ENCODE results near the gene CEMP1.

GRCh38 chr16:2490190-2491105, 40.8 kb downstream of the CEMP1 start:
- TF ChIP-seq, protein P1, sequence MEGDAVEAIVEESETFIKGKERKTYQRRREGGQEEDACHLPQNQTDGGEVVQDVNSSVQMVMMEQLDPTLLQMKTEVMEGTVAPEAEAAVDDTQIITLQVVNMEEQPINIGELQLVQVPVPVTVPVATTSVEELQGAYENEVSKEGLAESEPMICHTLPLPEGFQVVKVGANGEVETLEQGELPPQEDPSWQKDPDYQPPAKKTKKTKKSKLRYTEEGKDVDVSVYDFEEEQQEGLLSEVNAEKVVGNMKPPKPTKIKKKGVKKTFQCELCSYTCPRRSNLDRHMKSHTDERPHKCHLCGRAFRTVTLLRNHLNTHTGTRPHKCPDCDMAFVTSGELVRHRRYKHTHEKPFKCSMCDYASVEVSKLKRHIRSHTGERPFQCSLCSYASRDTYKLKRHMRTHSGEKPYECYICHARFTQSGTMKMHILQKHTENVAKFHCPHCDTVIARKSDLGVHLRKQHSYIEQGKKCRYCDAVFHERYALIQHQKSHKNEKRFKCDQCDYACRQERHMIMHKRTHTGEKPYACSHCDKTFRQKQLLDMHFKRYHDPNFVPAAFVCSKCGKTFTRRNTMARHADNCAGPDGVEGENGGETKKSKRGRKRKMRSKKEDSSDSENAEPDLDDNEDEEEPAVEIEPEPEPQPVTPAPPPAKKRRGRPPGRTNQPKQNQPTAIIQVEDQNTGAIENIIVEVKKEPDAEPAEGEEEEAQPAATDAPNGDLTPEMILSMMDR (IDR thresholded peaks at IDR 0.05; ENCODE audit: insufficient read depth, low read length): no peak
- no peak for TF ChIP-seq GABPA (IDR thresholded peaks at IDR 0.05; ENCODE audit: low read depth)
- TF ChIP-seq, protein P2, sequence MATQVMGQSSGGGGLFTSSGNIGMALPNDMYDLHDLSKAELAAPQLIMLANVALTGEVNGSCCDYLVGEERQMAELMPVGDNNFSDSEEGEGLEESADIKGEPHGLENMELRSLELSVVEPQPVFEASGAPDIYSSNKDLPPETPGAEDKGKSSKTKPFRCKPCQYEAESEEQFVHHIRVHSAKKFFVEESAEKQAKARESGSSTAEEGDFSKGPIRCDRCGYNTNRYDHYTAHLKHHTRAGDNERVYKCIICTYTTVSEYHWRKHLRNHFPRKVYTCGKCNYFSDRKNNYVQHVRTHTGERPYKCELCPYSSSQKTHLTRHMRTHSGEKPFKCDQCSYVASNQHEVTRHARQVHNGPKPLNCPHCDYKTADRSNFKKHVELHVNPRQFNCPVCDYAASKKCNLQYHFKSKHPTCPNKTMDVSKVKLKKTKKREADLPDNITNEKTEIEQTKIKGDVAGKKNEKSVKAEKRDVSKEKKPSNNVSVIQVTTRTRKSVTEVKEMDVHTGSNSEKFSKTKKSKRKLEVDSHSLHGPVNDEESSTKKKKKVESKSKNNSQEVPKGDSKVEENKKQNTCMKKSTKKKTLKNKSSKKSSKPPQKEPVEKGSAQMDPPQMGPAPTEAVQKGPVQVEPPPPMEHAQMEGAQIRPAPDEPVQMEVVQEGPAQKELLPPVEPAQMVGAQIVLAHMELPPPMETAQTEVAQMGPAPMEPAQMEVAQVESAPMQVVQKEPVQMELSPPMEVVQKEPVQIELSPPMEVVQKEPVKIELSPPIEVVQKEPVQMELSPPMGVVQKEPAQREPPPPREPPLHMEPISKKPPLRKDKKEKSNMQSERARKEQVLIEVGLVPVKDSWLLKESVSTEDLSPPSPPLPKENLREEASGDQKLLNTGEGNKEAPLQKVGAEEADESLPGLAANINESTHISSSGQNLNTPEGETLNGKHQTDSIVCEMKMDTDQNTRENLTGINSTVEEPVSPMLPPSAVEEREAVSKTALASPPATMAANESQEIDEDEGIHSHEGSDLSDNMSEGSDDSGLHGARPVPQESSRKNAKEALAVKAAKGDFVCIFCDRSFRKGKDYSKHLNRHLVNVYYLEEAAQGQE (IDR thresholded peaks at IDR 0.05; ENCODE audit: insufficient replicate concordance, low read depth): no peak
